ENCODE measurements around the gene PHETA2. TPM values are rescaled to one million over a fixed set of nuclear protein-coding genes. Genes with fewer than 3 reads are reported as not detected.

PHETA2 gene
- polyA plus RNA-seq, 4 donors: 4.9 to 11.6 (median 9.2) TPM

- H3K4me3 ChIP-seq (ENCODE audit: low read depth in 1 of 3, low read length in 3 of 3): no peak overlapping the region
- WGBS, 3 donors: 67 to 78% (median 76%) methylated on average over 2 of the region's 2 CpGs
- no peaks in the 10 kb centered on the region for H3K36me3 ChIP-seq (ENCODE audit: control insufficient read depth in 3 of 3, insufficient read depth in 2 of 3, low read depth in 1 of 3, low read length in 3 of 3)
- no peaks in the 10 kb centered on the region for H3K27me3 ChIP-seq (ENCODE audit: control insufficient read depth in 3 of 3, insufficient read depth in 3 of 3, low read length in 3 of 3)
- H3K4me1 ChIP-seq (ENCODE audit: control insufficient read depth in 3 of 3, insufficient read depth in 2 of 3, low read depth in 1 of 3, low read length in 2 of 3): no peaks in the 10 kb centered on the region
- no peak overlapping the region for H3K27ac ChIP-seq (ENCODE audit: low read depth in 1 of 3, low read length in 2 of 3)
- FAIRE-seq: no peak
- DNase-seq: no peak
- H3K9me3 ChIP-seq (ENCODE audit: control insufficient read depth in 2 of 2, insufficient read depth in 1 of 2, low read depth in 1 of 2, low read length in 1 of 2): no peaks in the 10 kb centered on the region
Measured at GRCh38 chr22:42050641-42051180, 23.3 kb upstream of the PHETA2 start.

DNA sequence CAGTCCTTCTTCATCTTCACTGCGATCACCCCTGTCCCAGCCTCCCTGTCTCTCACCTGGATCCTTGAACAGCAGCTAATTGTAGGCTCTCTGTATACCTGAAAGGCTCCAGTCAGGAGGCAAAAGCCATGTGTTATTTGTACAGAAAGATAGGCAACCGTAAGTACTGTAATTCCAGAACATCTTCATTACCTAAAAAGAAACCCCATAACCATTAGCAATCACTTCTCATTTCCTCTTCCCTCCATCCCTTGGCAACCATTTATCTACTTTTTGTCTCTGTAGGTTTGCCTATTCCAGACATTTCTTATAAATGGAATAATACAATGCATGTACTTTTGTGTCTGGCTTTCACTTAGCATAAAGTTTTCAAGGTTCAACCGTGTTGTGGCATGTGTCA lies 21.3 kb upstream of the PHETA2 start:
- Histone ChIP-seq H3K27me3 (ENCODE audit: control insufficient read depth in 3 of 3, insufficient read depth in 3 of 3, low read length in 3 of 3) (no peaks in the 10 kb centered on the region), H3K4me3 (ENCODE audit: low read depth in 1 of 3, low read length in 3 of 3) (no peak overlapping the region), H3K27ac (ENCODE audit: low read depth in 1 of 3, low read length in 2 of 3) (no peak overlapping the region), H3K9me3 (ENCODE audit: control insufficient read depth in 2 of 2, insufficient read depth in 1 of 2, low read depth in 1 of 2, low read length in 1 of 2) (peaks cover 0 to 3% of the 10 kb centered on the region in 2 donors), H3K4me1 (ENCODE audit: control insufficient read depth in 3 of 3, insufficient read depth in 2 of 3, low read depth in 1 of 3, low read length in 2 of 3) (no peaks in the 10 kb centered on the region), H3K36me3 (ENCODE audit: control insufficient read depth in 3 of 3, insufficient read depth in 2 of 3, low read depth in 1 of 3, low read length in 3 of 3) (no peaks in the 10 kb centered on the region)
- WGBS, 3 donors: 84 to 88% (median 86%) methylated on average over 3 of the region's 3 CpGs
- DNase-seq: no peak
- no peak for FAIRE-seq

- Histone ChIP-seq H3K4me1 (ENCODE audit: control insufficient read depth in 3 of 3, insufficient read depth in 2 of 3, low read depth in 1 of 3, low read length in 2 of 3) (no peaks in the 10 kb centered on the region), H3K9me3 (ENCODE audit: control insufficient read depth in 2 of 2, insufficient read depth in 1 of 2, low read depth in 1 of 2, low read length in 1 of 2) (peaks cover 0 to 6% of the 10 kb centered on the region in 2 donors), H3K27me3 (ENCODE audit: control insufficient read depth in 3 of 3, insufficient read depth in 3 of 3, low read length in 3 of 3) (no peaks in the 10 kb centered on the region), H3K4me3 (ENCODE audit: low read depth in 1 of 3, low read length in 3 of 3) (no peak overlapping the region), H3K27ac (ENCODE audit: low read depth in 1 of 3, low read length in 2 of 3) (no peak overlapping the region), H3K36me3 (ENCODE audit: control insufficient read depth in 3 of 3, insufficient read depth in 2 of 3, low read depth in 1 of 3, low read length in 3 of 3) (peaks cover 8 to 29% (median 15%) of the 10 kb centered on the region in 3 donors)
- 98 to 100% (median 100%) methylated on average over 1 of the region's 1 CpG for WGBS, 3 donors
- DNase-seq (no peak), FAIRE-seq (no peak)
Measured at GRCh38 chr22:42056757-42057511, 17.1 kb upstream of the PHETA2 start.

- Histone ChIP-seq H3K4me1 (ENCODE audit: control insufficient read depth in 3 of 3, insufficient read depth in 2 of 3, low read depth in 1 of 3, low read length in 2 of 3) (peaks cover 0 to 3% (median 2%) of the 10 kb centered on the region in 3 donors), H3K27ac (ENCODE audit: low read depth in 1 of 3, low read length in 2 of 3) (no peak overlapping the region), H3K27me3 (ENCODE audit: control insufficient read depth in 3 of 3, insufficient read depth in 3 of 3, low read length in 3 of 3) (no peaks in the 10 kb centered on the region), H3K9me3 (ENCODE audit: control insufficient read depth in 2 of 2, insufficient read depth in 1 of 2, low read depth in 1 of 2, low read length in 1 of 2) (peaks cover 0 to 6% of the 10 kb centered on the region in 2 donors), H3K4me3 (ENCODE audit: low read depth in 1 of 3, low read length in 3 of 3) (no peak overlapping the region), H3K36me3 (ENCODE audit: control insufficient read depth in 3 of 3, insufficient read depth in 2 of 3, low read depth in 1 of 3, low read length in 3 of 3) (peaks cover 8 to 46% (median 21%) of the 10 kb centered on the region in 3 donors)
- WGBS, 3 donors: 85 to 95% (median 93%) methylated on average over 5 of the region's 5 CpGs
- FAIRE-seq (no peak), DNase-seq (no peak)
Measured at GRCh38 chr22:42060489-42060888, 13.6 kb upstream of the PHETA2 start.

DNA sequence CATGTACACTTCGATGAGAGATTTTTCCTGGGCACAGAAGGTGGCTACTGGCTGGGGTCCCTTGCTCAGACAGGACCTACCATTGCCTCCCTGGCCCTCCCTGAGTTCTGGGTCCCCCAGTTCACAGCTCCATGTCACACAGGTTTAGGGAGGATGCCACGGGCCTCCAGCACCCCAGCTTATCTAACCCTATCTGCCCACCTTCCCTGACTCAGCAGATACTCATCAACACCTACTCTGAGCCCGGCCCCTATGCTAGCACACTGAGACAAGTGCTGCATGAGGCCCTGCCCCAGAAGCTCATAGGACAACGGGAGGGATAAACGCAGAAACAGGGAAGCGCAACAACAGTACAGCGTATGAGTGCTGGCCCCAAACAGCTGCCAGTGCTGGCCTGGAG lies 13.0 kb upstream of the PHETA2 start:
- Histone ChIP-seq H3K9me3 (ENCODE audit: control insufficient read depth in 2 of 2, insufficient read depth in 1 of 2, low read depth in 1 of 2, low read length in 1 of 2) (peaks cover 0 to 6% of the 10 kb centered on the region in 2 donors), H3K4me1 (ENCODE audit: control insufficient read depth in 3 of 3, insufficient read depth in 2 of 3, low read depth in 1 of 3, low read length in 2 of 3) (peaks cover 0 to 3% (median 2%) of the 10 kb centered on the region in 3 donors), H3K4me3 (ENCODE audit: low read depth in 1 of 3, low read length in 3 of 3) (no peak overlapping the region), H3K27ac (ENCODE audit: low read depth in 1 of 3, low read length in 2 of 3) (no peak overlapping the region), H3K36me3 (ENCODE audit: control insufficient read depth in 3 of 3, insufficient read depth in 2 of 3, low read depth in 1 of 3, low read length in 3 of 3) (peaks cover 8 to 52% (median 21%) of the 10 kb centered on the region in 3 donors), H3K27me3 (ENCODE audit: control insufficient read depth in 3 of 3, insufficient read depth in 3 of 3, low read length in 3 of 3) (no peaks in the 10 kb centered on the region)
- no peak for FAIRE-seq
- DNase-seq: no peak
- WGBS, 3 donors: 93 to 99% (median 99%) methylated on average over 7 of the region's 7 CpGs

DNA sequence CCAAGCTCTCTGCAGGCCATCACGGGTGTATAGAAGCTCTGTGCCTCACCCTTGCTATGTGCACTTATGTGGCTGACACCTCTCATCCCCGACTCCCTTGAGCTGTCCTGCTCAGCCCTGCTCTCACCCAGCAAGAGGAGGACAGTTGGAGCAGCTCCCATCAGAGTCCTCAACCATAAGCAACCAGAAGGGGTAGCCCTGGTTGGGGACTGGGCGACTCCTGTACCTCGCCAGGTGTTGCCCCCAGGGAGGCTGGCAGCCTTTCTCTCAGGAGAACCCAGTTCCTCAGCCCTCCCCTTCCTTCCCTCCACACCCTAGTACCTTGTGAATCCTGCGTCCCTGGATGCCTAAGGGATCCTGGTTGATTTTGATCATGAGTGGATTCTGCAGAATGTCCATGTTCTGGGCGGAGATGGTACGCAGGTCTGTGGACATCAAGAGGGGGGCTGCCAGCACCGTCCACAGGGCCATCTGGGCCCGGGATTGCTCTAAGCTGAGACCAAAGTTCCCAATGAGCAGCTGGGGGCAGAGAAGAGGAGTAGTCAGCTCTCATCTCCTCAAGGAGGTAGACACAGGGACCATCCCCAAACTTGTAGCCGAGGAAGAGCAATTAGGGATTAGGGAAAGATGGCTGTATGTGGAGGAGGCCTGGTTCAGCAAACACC lies 11.4 kb upstream of the PHETA2 start:
- H3K9me3 ChIP-seq (ENCODE audit: control insufficient read depth in 2 of 2, insufficient read depth in 1 of 2, low read depth in 1 of 2, low read length in 1 of 2): peaks cover 0 to 3% of the 10 kb centered on the region in 2 donors
- H3K4me3 ChIP-seq (ENCODE audit: low read depth in 1 of 3, low read length in 3 of 3): no peak overlapping the region
- FAIRE-seq (no peak), DNase-seq (no peak)
- no peaks in the 10 kb centered on the region for H3K27me3 ChIP-seq (ENCODE audit: control insufficient read depth in 3 of 3, insufficient read depth in 3 of 3, low read length in 3 of 3)
- peaks cover 0 to 3% (median 2%) of the 10 kb centered on the region in 3 donors for H3K4me1 ChIP-seq (ENCODE audit: control insufficient read depth in 3 of 3, insufficient read depth in 2 of 3, low read depth in 1 of 3, low read length in 2 of 3)
- peaks cover 8 to 68% (median 27%) of the 10 kb centered on the region in 3 donors for H3K36me3 ChIP-seq (ENCODE audit: control insufficient read depth in 3 of 3, insufficient read depth in 2 of 3, low read depth in 1 of 3, low read length in 3 of 3)
- H3K27ac ChIP-seq (ENCODE audit: low read depth in 1 of 3, low read length in 2 of 3): no peak overlapping the region
- 89 to 95% (median 94%) methylated on average over 10 of the region's 10 CpGs for WGBS, 3 donors

GRCh38 chr22:42064629-42065028 lies 9.4 kb upstream of the PHETA2 start:
- Histone ChIP-seq H3K4me1 (ENCODE audit: control insufficient read depth in 3 of 3, insufficient read depth in 2 of 3, low read depth in 1 of 3, low read length in 2 of 3) (peaks cover 0 to 4% (median 2%) of the 10 kb centered on the region in 3 donors), H3K4me3 (ENCODE audit: low read depth in 1 of 3, low read length in 3 of 3) (no peak overlapping the region), H3K27me3 (ENCODE audit: control insufficient read depth in 3 of 3, insufficient read depth in 3 of 3, low read length in 3 of 3) (no peaks in the 10 kb centered on the region), H3K27ac (ENCODE audit: low read depth in 1 of 3, low read length in 2 of 3) (peak overlapping the region in 1 of 3 donors; percentile 29), H3K36me3 (ENCODE audit: control insufficient read depth in 3 of 3, insufficient read depth in 2 of 3, low read depth in 1 of 3, low read length in 3 of 3) (peaks cover 4 to 72% (median 23%) of the 10 kb centered on the region in 3 donors), H3K9me3 (ENCODE audit: control insufficient read depth in 2 of 2, insufficient read depth in 1 of 2, low read depth in 1 of 2, low read length in 1 of 2) (no peaks in the 10 kb centered on the region)
- WGBS, 3 donors: 12 to 70% (median 21%) methylated on average over 1 of the region's 1 CpG
- DNase-seq: peak; percentile 52 to 80
- no peak for FAIRE-seq

DNA sequence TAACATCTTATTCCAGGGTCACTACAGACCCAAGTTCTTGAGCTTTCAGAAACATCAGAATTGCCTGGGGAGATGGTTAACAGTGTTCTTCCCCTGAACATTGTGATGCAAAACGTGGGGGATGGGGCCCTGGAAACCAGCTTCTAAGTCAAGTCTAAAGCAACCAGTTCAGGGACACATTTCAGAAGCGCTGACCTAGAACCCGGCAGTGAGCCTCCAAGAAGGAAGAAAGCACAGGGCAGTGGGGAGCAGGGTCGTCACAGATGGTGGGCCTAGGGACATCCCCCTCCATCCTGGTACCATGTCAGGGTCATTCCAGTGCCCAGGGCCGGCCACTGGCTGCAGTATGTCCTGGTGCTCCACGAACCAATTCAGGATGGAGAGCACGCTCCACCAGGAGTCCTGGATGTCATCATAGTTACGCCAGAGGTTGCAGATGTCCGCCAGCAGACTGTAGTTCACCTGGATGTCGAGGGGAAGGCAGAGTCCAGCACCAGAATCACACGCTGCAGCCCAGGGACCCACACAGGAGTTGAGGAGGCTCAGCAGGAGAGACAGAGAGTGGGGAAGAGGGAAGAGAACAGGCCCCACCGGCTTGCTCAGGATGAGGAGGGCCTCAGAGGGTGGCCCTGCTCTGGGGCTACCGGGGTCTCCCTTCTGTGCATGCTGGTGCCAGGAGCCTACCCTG lies 8.5 kb upstream of the PHETA2 start:
- Histone ChIP-seq H3K27ac (ENCODE audit: low read depth in 1 of 3, low read length in 2 of 3) (no peak overlapping the region), H3K4me3 (ENCODE audit: low read depth in 1 of 3, low read length in 3 of 3) (no peak overlapping the region), H3K27me3 (ENCODE audit: control insufficient read depth in 3 of 3, insufficient read depth in 3 of 3, low read length in 3 of 3) (no peaks in the 10 kb centered on the region), H3K4me1 (ENCODE audit: control insufficient read depth in 3 of 3, insufficient read depth in 2 of 3, low read depth in 1 of 3, low read length in 2 of 3) (peaks cover 0 to 10% (median 5%) of the 10 kb centered on the region in 3 donors), H3K9me3 (ENCODE audit: control insufficient read depth in 2 of 2, insufficient read depth in 1 of 2, low read depth in 1 of 2, low read length in 1 of 2) (no peaks in the 10 kb centered on the region), H3K36me3 (ENCODE audit: control insufficient read depth in 3 of 3, insufficient read depth in 2 of 3, low read depth in 1 of 3, low read length in 3 of 3) (peaks cover 4 to 63% (median 17%) of the 10 kb centered on the region in 3 donors)
- 88 to 90% (median 89%) methylated on average over 12 to 13 of the region's 13 CpGs for WGBS, 3 donors
- FAIRE-seq (no peak), DNase-seq (no peak)
